Trophoblast cell (in vitro differentiated cells and primary cell): ENCODE results near the gene DNAJB8.

Source experiments
- DNase-seq, 2 donors: peaks; one replicate each; pipeline ENCODE4 v3.0.0-alpha.2; 2016
- H2AFZ ChIP-seq: 2 replicates; pipeline ENCODE4 v1.6.1; 2013; ENCODE audit warnings: low read length, moderate library complexity, mild to moderate bottlenecking; ENCODE audit not compliant: insufficient read depth, poor library complexity
- H2AK5ac ChIP-seq: 2 replicates; pipeline ENCODE4 v1.6.1; 2013; ENCODE audit warnings: mild to moderate bottlenecking, low read length
- H2BK120ac ChIP-seq: 2 replicates; pipeline ENCODE4 v1.6.1; 2013; ENCODE audit warnings: low read length, mild to moderate bottlenecking, moderate library complexity; ENCODE audit not compliant: insufficient read depth, poor library complexity
- H2BK12ac ChIP-seq: 2 replicates; pipeline ENCODE4 v1.6.1; 2013; ENCODE audit warnings: mild to moderate bottlenecking, low read length, moderate library complexity
- H2BK5ac ChIP-seq: 2 replicates; pipeline ENCODE4 v1.6.1; 2013; ENCODE audit warnings: low read length, low read depth, moderate library complexity, mild to moderate bottlenecking; ENCODE audit not compliant: poor library complexity
- H3K14ac ChIP-seq: 2 replicates; pipeline ENCODE4 v1.6.1; 2013; ENCODE audit warnings: mild to moderate bottlenecking, low read length
- H3K18ac ChIP-seq: 2 replicates; pipeline ENCODE4 v1.6.1; 2013; ENCODE audit warnings: mild to moderate bottlenecking, low read length
- H3K23ac ChIP-seq: 2 replicates; pipeline ENCODE4 v1.6.1; 2013; ENCODE audit warnings: low read length
- H3K27ac ChIP-seq: 2 replicates; pipeline ENCODE4 v1.5.1; 2013; ENCODE audit warnings: low read depth, mild to moderate bottlenecking, inconsistent platforms, low read length, moderate library complexity
- H3K27me3 ChIP-seq: 2 replicates; pipeline ENCODE4 v1.6.1; 2013; ENCODE audit warnings: inconsistent platforms, mild to moderate bottlenecking, low read length, moderate library complexity; ENCODE audit not compliant: insufficient read depth
- H3K36me3 ChIP-seq, 2 experiments: 1 replicate in 1 of 2; 2 replicates in 1 of 2; pipeline ENCODE4 v1.6.1; 2013; ENCODE audit warnings: low read length in 2 of 2, mild to moderate bottlenecking in 2 of 2, moderate library complexity in 1 of 2; ENCODE audit not compliant: insufficient read depth in 2 of 2, control insufficient read depth in 1 of 2
- H3K4ac ChIP-seq: 2 replicates; pipeline ENCODE4 v1.6.1; 2013; ENCODE audit warnings: low read depth, mild to moderate bottlenecking, low read length, moderate library complexity
- H3K4me1 ChIP-seq, 2 experiments: 1 replicate in 1 of 2; 2 replicates in 1 of 2; pipeline ENCODE4 v1.6.1; 2013; ENCODE audit warnings: low read length in 2 of 2, mild to moderate bottlenecking in 2 of 2, moderate library complexity in 1 of 2; ENCODE audit not compliant: insufficient read depth in 2 of 2, control insufficient read depth in 1 of 2
- H3K4me2 ChIP-seq: 2 replicates; pipeline ENCODE4 v1.6.1; 2013; ENCODE audit warnings: inconsistent platforms, mild to moderate bottlenecking, low read length, moderate library complexity
- H3K4me3 ChIP-seq: 2 replicates; pipeline ENCODE4 v1.5.1; 2013; ENCODE audit warnings: mild to moderate bottlenecking, low read depth, low read length, inconsistent platforms
- H3K79me1 ChIP-seq: one replicate; pipeline ENCODE4 v1.6.1; 2013; ENCODE audit warnings: low read length
- H3K79me2 ChIP-seq: 2 replicates; pipeline ENCODE4 v1.6.1; 2013; ENCODE audit warnings: low read length, mild to moderate bottlenecking; ENCODE audit not compliant: control insufficient read depth, insufficient read depth, poor library complexity
- H3K9ac ChIP-seq: 2 replicates; pipeline ENCODE4 v1.6.1; 2013; ENCODE audit warnings: mild to moderate bottlenecking, low read length
- H3K9me3 ChIP-seq: 2 replicates; pipeline ENCODE4 v1.6.1; 2013; ENCODE audit warnings: low read depth, mild to moderate bottlenecking, control low read depth, inconsistent platforms, low read length; ENCODE audit not compliant: insufficient read depth
- H4K12ac ChIP-seq: 2 replicates; pipeline ENCODE4 v1.6.1; 2013; ENCODE audit warnings: low read depth, mild to moderate bottlenecking, low read length, moderate library complexity
- H4K8ac ChIP-seq: 2 replicates; pipeline ENCODE4 v1.6.1; 2013; ENCODE audit warnings: low read depth, mild to moderate bottlenecking, low read length, moderate library complexity
- H4K91ac ChIP-seq: one replicate; pipeline ENCODE4 v1.6.1; 2013; ENCODE audit warnings: low read depth, mild to moderate bottlenecking, low read length, moderate library complexity
- WGBS: extraction: QIAGEN DNeasy Blood & Tissue Kit; methylation state at CpG from one replicate; pipeline ENCODE4 v1.1.7; 2013; ENCODE audit warnings: missing lambda C conversion rate; ENCODE audit not compliant: insufficient read length, insufficient coverage; ENCODE audit errors: extremely low coverage; 5-methylcytosine and 5-hydroxymethylcytosine counted together

DNAJB8 gene

DNA sequence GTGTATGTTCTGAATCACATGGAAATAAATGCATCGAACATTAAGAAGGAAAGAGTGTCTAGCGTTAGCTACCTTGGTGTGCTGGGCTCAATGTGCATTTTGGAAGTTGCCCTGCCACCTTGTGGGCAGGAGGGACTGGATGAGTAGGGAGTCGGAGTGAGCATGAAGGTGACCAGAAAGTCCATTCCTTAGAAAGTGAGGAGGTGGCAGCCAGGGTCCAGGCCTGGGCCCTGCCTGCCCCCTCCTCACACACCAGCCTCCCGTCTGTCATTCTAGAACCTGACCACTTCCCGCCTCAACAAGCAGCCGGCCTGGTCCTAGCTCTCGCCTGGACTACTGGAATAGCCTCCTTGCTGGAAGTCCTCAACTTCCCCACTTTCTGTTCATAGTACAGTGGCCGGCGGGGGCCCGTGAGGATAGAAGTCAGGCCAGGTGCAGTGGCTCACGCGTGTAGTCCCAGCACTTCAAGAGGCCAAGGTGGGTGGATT, 36.5 kb upstream of the DNAJB8 start:
- Histone ChIP-seq H2BK12ac (peak overlapping the region; percentile 42), H3K4me2 (no peak overlapping the region), H2BK5ac (no peak overlapping the region), H3K27ac (no peak overlapping the region), H3K9ac (no peak overlapping the region), H4K91ac (peak overlapping the region; percentile 42), H3K27me3 (no peaks in the 10 kb centered on the region), H3K36me3 (peaks cover 10 to 15% of the 10 kb centered on the region in 2 experiments), H3K79me2 (no peaks in the 10 kb centered on the region), H3K18ac (no peak overlapping the region), H2AK5ac (peak overlapping the region; percentile 3), H3K9me3 (peaks cover 4% of the 10 kb centered on the region), H3K4ac (no peak overlapping the region), H3K4me1 (peaks cover 16 to 25% of the 10 kb centered on the region in 2 experiments), H2AFZ (no peak overlapping the region), H4K12ac (no peak overlapping the region), H4K8ac (no peak overlapping the region), H3K23ac (no peak overlapping the region), H3K14ac (no peak overlapping the region), H3K4me3 (no peak overlapping the region), H3K79me1 (peaks cover 34% of the 10 kb centered on the region), H2BK120ac (peak overlapping the region; percentile 67)
- WGBS, result no CpG with 5 or more reads among the region's 12 CpGs
- DNase-seq, result peak in 1 of 2 donors; percentile 59

DNA sequence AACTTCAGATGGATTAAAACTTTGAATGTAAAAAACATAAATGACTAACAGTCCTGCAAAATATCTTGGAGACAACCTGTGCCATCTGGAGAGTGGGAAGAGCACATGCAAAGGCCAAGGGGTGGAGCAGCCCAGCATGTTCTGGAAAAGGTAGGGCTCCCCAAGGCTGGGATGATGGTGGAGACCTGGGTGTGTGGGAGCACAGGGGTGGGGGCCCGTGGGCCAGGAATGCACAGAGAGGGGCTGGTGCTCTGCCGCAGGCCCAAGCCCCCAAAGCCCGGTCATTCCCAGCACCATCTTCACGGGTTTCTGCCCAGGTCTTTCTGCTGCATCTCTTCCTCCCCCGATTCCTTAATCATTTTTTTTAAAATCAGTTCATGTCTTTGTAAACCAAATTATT, 36.0 kb upstream of the DNAJB8 start:
- WGBS, result no CpG with 5 or more reads among the region's 5 CpGs
- H3K9ac ChIP-seq, result no peak overlapping the region

DNA sequence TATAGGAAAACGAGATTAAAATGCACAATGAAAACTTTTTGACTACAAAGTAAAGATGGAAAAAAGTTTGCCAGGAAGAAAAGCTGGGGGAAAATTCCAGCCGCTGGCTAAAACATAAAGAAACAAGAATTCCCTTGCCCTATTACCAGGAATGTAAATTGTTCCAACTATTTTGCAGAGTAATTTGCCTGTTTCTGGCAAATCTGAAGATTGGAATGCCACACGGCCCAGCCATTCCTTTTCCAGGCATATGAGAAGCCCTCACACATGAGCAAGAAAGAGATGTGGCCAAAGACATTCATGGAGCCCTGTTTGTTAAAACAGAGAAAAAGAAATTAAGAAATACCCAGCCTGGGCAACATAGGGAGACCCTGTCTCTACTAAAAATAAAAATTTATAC, 34.7 kb upstream of the DNAJB8 start:
- H3K4me2 ChIP-seq, result no peak overlapping the region
- H3K79me2 ChIP-seq, result no peaks in the 10 kb centered on the region
- H3K9me3 ChIP-seq, result peaks cover 11% of the 10 kb centered on the region
- peak; percentile 70 to 90 for DNase-seq
- no peak overlapping the region for H3K4ac ChIP-seq
- no peak overlapping the region for H3K4me3 ChIP-seq
- H3K14ac ChIP-seq, result no peak overlapping the region
- no peak overlapping the region for H2BK120ac ChIP-seq
- no peak overlapping the region for H4K12ac ChIP-seq
- no peak overlapping the region for H2BK5ac ChIP-seq
- no peak overlapping the region for H3K9ac ChIP-seq
- H4K91ac ChIP-seq, result no peak overlapping the region
- no peak overlapping the region for H3K18ac ChIP-seq
- no peak overlapping the region for H2AFZ ChIP-seq
- no peak overlapping the region for H2BK12ac ChIP-seq
- no peaks in the 10 kb centered on the region for H3K27me3 ChIP-seq
- no peak overlapping the region for H4K8ac ChIP-seq
- peak overlapping the region; percentile 22 for H3K27ac ChIP-seq
- no peak overlapping the region for H2AK5ac ChIP-seq
- peaks cover 24 to 34% of the 10 kb centered on the region in 2 experiments for H3K4me1 ChIP-seq
- no CpG with 5 or more reads among the region's 3 CpGs for WGBS
- peaks cover 15 to 21% of the 10 kb centered on the region in 2 experiments for H3K36me3 ChIP-seq
- peaks cover 40% of the 10 kb centered on the region for H3K79me1 ChIP-seq
- no peak overlapping the region for H3K23ac ChIP-seq

More for the DNA sequence above, 36.0 kb upstream of the DNAJB8 start:
- Histone ChIP-seq H2AK5ac (no peak overlapping the region), H2BK5ac (no peak overlapping the region), H3K4me1 (peaks cover 16 to 25% of the 10 kb centered on the region in 2 experiments), H2BK12ac (peak overlapping the region; percentile 33), H3K36me3 (peaks cover 10 to 15% of the 10 kb centered on the region in 2 experiments), H3K27ac (no peak overlapping the region), H3K14ac (peak overlapping the region; percentile 55), H4K91ac (peak overlapping the region; percentile 34), H3K79me2 (no peaks in the 10 kb centered on the region), H2AFZ (no peak overlapping the region), H3K18ac (peak overlapping the region; percentile 47), H3K79me1 (peaks cover 34% of the 10 kb centered on the region), H3K27me3 (no peaks in the 10 kb centered on the region), H3K4me2 (no peak overlapping the region), H3K4me3 (no peak overlapping the region), H3K9me3 (peaks cover 4% of the 10 kb centered on the region), H2BK120ac (peak overlapping the region; percentile 41), H3K4ac (no peak overlapping the region), H4K12ac (no peak overlapping the region), H4K8ac (no peak overlapping the region), H3K23ac (no peak overlapping the region)
- no peak for DNase-seq

DNA sequence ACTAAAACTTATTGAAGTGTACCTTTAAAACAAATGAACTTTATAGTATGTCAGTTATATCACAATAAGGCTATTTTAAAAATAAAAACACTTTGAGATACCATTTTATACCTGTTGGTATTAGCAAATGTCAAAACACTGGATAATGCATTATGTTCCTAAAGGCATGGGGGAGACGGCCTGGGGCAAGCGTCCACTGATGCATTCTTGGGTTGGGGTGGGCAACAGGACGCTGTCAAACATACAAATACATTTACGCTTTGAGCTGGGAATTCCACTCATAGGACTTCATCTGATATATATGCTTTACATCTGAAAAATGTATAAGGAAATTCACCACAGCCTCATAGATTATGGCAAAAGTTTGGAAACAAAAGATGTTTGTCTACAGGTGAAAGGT, 33.9 kb upstream of the DNAJB8 start:
- H3K4ac ChIP-seq, result no peak overlapping the region
- no peak overlapping the region for H3K9ac ChIP-seq
- H2BK120ac ChIP-seq, result no peak overlapping the region
- peaks cover 15 to 21% of the 10 kb centered on the region in 2 experiments for H3K36me3 ChIP-seq
- peaks cover 3% of the 10 kb centered on the region for H3K27me3 ChIP-seq
- H3K23ac ChIP-seq, result no peak overlapping the region
- H3K18ac ChIP-seq, result no peak overlapping the region
- H3K4me1 ChIP-seq, result peaks cover 28 to 39% of the 10 kb centered on the region in 2 experiments
- H4K91ac ChIP-seq, result no peak overlapping the region
- peaks cover 37% of the 10 kb centered on the region for H3K79me1 ChIP-seq
- H2AFZ ChIP-seq, result no peak overlapping the region
- H3K14ac ChIP-seq, result no peak overlapping the region
- H2BK12ac ChIP-seq, result no peak overlapping the region
- H3K9me3 ChIP-seq, result peaks cover 11% of the 10 kb centered on the region
- no peak overlapping the region for H4K12ac ChIP-seq
- H3K79me2 ChIP-seq, result no peaks in the 10 kb centered on the region
- no peak overlapping the region for H3K4me3 ChIP-seq
- no peak overlapping the region for H4K8ac ChIP-seq
- no peak overlapping the region for H2AK5ac ChIP-seq
- H3K27ac ChIP-seq, result no peak overlapping the region
- no CpG with 5 or more reads among the region's 4 CpGs for WGBS
- H2BK5ac ChIP-seq, result no peak overlapping the region
- DNase-seq, result peak; percentile 56 to 88
- no peak overlapping the region for H3K4me2 ChIP-seq
